Measurements from ENCODE around the gene CELF5.

GRCh38 chr19:3222709-3223108, 1.8 kb upstream of the CELF5 start:
- no peak for TF ChIP-seq CTCF (conservative IDR thresholded peaks at IDR 0.05)
- TF ChIP-seq EZH2 (IDR thresholded peaks at IDR 0.05; ENCODE audit: low read depth): no peak

All from PC-9 (cell line).